ENCODE results near the gene ASAP2. TPM values are rescaled to one million over a fixed set of nuclear protein-coding genes. Genes with fewer than 3 reads are reported as not detected.

Gene ASAP2
- total RNA-seq, 1 donor from 2014 or later, result 60.7 TPM

GRCh38 chr2:9206991-9207640 lies 504 bp downstream of the ASAP2 start:
- peaks cover 51% of the 10 kb centered on the region for H3K4me1 Mint-ChIP-seq (ENCODE audit: low read depth)
- H3K27ac Mint-ChIP-seq (ENCODE audit: unreplicated experiment), result peak overlapping the region; percentile 54
- no peak for TF ChIP-seq CTCF (IDR thresholded peaks at IDR 0.05)
- no peaks in the 10 kb centered on the region for H3K27me3 Mint-ChIP-seq (ENCODE audit: low read depth)
- peak overlapping the region; percentile 70 for H3K4me3 Mint-ChIP-seq (ENCODE audit: unreplicated experiment)
- H3K36me3 Mint-ChIP-seq (ENCODE audit: low read depth), result peaks cover 2% of the 10 kb centered on the region
- H3K9me3 Mint-ChIP-seq (ENCODE audit: low read depth), result no peaks in the 10 kb centered on the region
- no peak for DNase-seq (ENCODE audit: low spot score)

- DNase-seq (ENCODE audit: low spot score), result no peak
- Mint-ChIP-seq H3K4me3 (ENCODE audit: unreplicated experiment) (peak overlapping the region; percentile 90), H3K27ac (ENCODE audit: unreplicated experiment) (peak overlapping the region; percentile 90), H3K9me3 (ENCODE audit: low read depth) (no peaks in the 10 kb centered on the region), H3K36me3 (ENCODE audit: low read depth) (peaks cover 2% of the 10 kb centered on the region), H3K27me3 (ENCODE audit: low read depth) (no peaks in the 10 kb centered on the region), H3K4me1 (ENCODE audit: low read depth) (peaks cover 58% of the 10 kb centered on the region)
- no peak for TF ChIP-seq CTCF (IDR thresholded peaks at IDR 0.05)
Measured at GRCh38 chr2:9207641-9208311, 1.2 kb downstream of the ASAP2 start.

- no peak for DNase-seq (ENCODE audit: low spot score)
- Mint-ChIP-seq H3K4me1 (ENCODE audit: low read depth) (peaks cover 68% of the 10 kb centered on the region), H3K36me3 (ENCODE audit: low read depth) (peaks cover 2% of the 10 kb centered on the region), H3K27me3 (ENCODE audit: low read depth) (no peaks in the 10 kb centered on the region), H3K9me3 (ENCODE audit: low read depth) (no peaks in the 10 kb centered on the region), H3K27ac (ENCODE audit: unreplicated experiment) (peak overlapping the region; percentile 20), H3K4me3 (ENCODE audit: unreplicated experiment) (peak overlapping the region; percentile 90)
- no peak for TF ChIP-seq CTCF (IDR thresholded peaks at IDR 0.05)
Measured at GRCh38 chr2:9208875-9209274, 2.3 kb downstream of the ASAP2 start.

- no peak overlapping the region for H3K27ac Mint-ChIP-seq (ENCODE audit: unreplicated experiment)
- no peak for DNase-seq (ENCODE audit: low spot score)
- peaks cover 2% of the 10 kb centered on the region for H3K36me3 Mint-ChIP-seq (ENCODE audit: low read depth)
- H3K9me3 Mint-ChIP-seq (ENCODE audit: low read depth), result no peaks in the 10 kb centered on the region
- no peak for TF ChIP-seq CTCF (IDR thresholded peaks at IDR 0.05)
- H3K27me3 Mint-ChIP-seq (ENCODE audit: low read depth), result no peaks in the 10 kb centered on the region
- peaks cover 68% of the 10 kb centered on the region for H3K4me1 Mint-ChIP-seq (ENCODE audit: low read depth)
- no peak overlapping the region for H3K4me3 Mint-ChIP-seq (ENCODE audit: unreplicated experiment)
Measured at GRCh38 chr2:9210030-9210429, 3.4 kb downstream of the ASAP2 start.

GRCh38 chr2:9211496-9211895 lies 4.9 kb downstream of the ASAP2 start:
- Mint-ChIP-seq H3K9me3 (ENCODE audit: low read depth) (no peaks in the 10 kb centered on the region), H3K27me3 (ENCODE audit: low read depth) (no peaks in the 10 kb centered on the region), H3K36me3 (ENCODE audit: low read depth) (peaks cover 4% of the 10 kb centered on the region), H3K4me1 (ENCODE audit: low read depth) (peaks cover 64% of the 10 kb centered on the region), H3K27ac (ENCODE audit: unreplicated experiment) (peak overlapping the region; percentile 1), H3K4me3 (ENCODE audit: unreplicated experiment) (no peak overlapping the region)
- TF ChIP-seq CTCF (IDR thresholded peaks at IDR 0.05), result no peak
- DNase-seq (ENCODE audit: low spot score), result no peak

Data from chondrocyte (in vitro differentiated cells).